Measurements from ENCODE around the gene ABCB1. TPM values are rescaled to one million over a fixed set of nuclear protein-coding genes. Genes with fewer than 3 reads are reported as not detected.
A peak's percentile ranks its signal among the peaks of the same experiment; 100 is the strongest.

Gene ABCB1
- 1.4 and 2.2 TPM in 2 replicates for total RNA-seq

DNA sequence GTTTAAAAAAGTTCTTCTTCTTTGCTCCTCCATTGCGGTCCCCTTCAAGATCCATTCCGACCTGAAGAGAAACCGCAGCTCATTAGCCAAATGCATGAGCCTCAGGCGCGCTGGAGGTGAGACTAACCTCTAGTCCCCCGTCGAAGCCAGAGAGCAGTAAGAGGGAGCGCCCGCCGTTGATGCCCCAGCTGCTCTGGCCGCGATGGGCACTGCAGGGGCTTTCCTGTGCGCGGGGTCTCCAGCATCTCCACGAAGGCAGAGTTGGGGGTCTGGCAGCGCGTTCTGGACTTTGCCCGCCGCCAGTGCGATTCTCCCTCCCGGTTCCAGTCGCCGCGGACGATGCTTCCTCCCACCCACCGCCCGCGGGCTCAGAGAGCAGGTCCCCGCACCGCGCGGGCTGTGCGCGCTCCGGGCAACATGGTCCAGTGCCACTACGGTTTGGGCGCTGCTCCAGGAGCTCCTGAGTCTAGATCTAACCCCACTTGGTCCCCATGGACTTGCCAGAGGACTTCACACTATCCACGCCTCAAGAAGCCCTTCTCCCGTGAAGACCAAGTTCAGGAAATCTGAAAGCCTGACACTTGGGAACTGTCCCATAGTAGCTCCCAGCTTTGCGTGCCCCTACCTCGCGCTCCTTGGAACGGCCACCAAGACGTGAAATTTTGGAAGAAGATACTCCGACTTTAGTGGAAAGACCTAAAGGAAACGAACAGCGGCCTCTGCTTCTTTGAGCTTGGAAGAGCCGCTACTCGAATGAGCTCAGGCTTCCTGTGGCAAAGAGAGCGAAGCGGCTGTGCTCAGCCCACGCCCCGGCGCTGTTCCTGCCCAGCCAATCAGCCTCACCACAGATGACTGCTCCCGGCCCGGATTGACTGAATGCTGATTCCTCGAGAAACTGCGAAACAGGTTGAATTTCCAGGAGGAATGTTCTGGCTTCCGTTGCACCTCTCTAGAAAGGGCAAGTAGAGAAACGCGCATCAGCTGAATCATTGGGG lies at the start of gene ABCB1:
Gene ABCB1, minus strand, starts transcription at position 755 of the 995 bp plus-strand sequence. Its CDS starts 700 bp downstream, at position 55.
- peak within 1 kb of the TSS; percentile 41 for H3K27ac Mint-ChIP-seq
- peaks cover 23% of the 10 kb centered on the region for H3K4me1 Mint-ChIP-seq
- peak within 1 kb of the TSS; percentile 89 for H3K4me3 Mint-ChIP-seq
- no peaks in the 10 kb centered on the region for H3K9me3 Mint-ChIP-seq
- no peaks in the 10 kb centered on the region for H3K36me3 Mint-ChIP-seq (ENCODE audit: low read depth)
- intact Hi-C loops (cut with micrococcal nuclease) = loop anchor here (2.0 kb wide), 1 partner anchor 28 kb away; the partner anchor contains the start of gene RUNDC3B
- DNase-seq = peak; percentile 83
- H3K27me3 Mint-ChIP-seq = peaks cover 39% of the 10 kb centered on the region

GRCh38 chr7:87648316-87648715 lies 47.6 kb upstream of the ABCB1 start:
- intact Hi-C loops (cut with micrococcal nuclease) = no loop called here
- no peaks in the 10 kb centered on the region for H3K27me3 Mint-ChIP-seq
- H3K9me3 Mint-ChIP-seq = no peaks in the 10 kb centered on the region
- H3K36me3 Mint-ChIP-seq (ENCODE audit: low read depth) = no peaks in the 10 kb centered on the region
- H3K27ac Mint-ChIP-seq = no peak overlapping the region
- H3K4me1 Mint-ChIP-seq = no peaks in the 10 kb centered on the region
- no peak overlapping the region for H3K4me3 Mint-ChIP-seq
- DNase-seq = no peak

GRCh38 chr7:87645446-87645845 lies 44.8 kb upstream of the ABCB1 start:
- no peaks in the 10 kb centered on the region for H3K4me1 Mint-ChIP-seq
- intact Hi-C loops (cut with micrococcal nuclease) = no loop called here
- no peaks in the 10 kb centered on the region for H3K36me3 Mint-ChIP-seq (ENCODE audit: low read depth)
- no peak overlapping the region for H3K27ac Mint-ChIP-seq
- no peaks in the 10 kb centered on the region for H3K9me3 Mint-ChIP-seq
- no peak overlapping the region for H3K4me3 Mint-ChIP-seq
- no peak for DNase-seq
- no peaks in the 10 kb centered on the region for H3K27me3 Mint-ChIP-seq

DNA sequence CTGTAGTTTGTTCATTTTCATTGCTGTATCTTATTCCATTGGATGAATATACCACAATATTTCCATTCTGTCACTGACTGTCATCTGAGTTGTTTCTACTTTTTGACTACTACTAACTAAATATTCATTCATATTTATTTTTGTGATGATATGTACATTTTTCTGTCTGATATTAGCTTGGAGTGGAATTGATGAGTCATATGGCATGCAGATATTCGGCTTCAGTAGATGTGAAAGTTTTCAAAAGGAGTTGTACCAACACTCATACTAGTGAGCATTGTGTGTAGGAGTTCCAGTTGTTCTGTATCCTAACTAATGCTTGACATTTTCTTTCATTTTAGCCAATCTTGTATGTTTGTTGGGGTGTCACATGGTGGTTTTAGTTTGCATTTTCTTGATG lies 35.2 kb upstream of the ABCB1 start:
- Mint-ChIP-seq H3K9me3 (peaks cover 8% of the 10 kb centered on the region), H3K27ac (no peak overlapping the region), H3K27me3 (peaks cover 6% of the 10 kb centered on the region), H3K4me3 (no peak overlapping the region), H3K36me3 (ENCODE audit: low read depth) (no peaks in the 10 kb centered on the region), H3K4me1 (no peaks in the 10 kb centered on the region)
- no peak for DNase-seq
- intact Hi-C loops (cut with micrococcal nuclease) = no loop called here

GRCh38 chr7:87628780-87629569 lies 28.3 kb upstream of the ABCB1 start:
- H3K4me3 Mint-ChIP-seq = peak overlapping the region; percentile 88
- H3K4me1 Mint-ChIP-seq = peaks cover 10% of the 10 kb centered on the region
- no peak overlapping the region for H3K27ac Mint-ChIP-seq
- H3K27me3 Mint-ChIP-seq = peaks cover 26% of the 10 kb centered on the region
- H3K36me3 Mint-ChIP-seq (ENCODE audit: low read depth) = no peaks in the 10 kb centered on the region
- intact Hi-C loops (cut with micrococcal nuclease) = loop anchor here (1.0 to 10.0 kb wide), 7 partner anchors 28 to 589 kb away; partner anchors contain the start of genes ABCB1, CROT, DBF4 and DMTF1
- peak; percentile 66 for DNase-seq
- no peaks in the 10 kb centered on the region for H3K9me3 Mint-ChIP-seq

DNA sequence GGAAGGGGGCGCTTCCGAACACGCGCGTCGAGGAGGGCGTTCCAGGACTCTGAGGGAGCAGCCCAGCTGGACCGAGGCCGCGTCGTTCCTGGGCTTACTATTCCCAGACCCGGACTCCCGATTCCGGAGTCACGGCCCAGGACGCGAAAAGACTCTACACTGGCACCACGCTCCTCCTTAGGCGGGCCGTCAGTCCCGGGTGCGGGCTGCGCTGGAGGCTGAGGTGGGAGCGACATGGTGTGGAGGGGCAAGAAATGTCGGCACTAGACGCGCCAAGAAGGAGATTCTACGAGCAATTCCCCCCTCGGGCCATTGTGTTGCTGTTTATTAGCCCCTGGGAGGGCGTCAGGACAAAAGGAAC lies 26.9 kb upstream of the ABCB1 start:
- peak overlapping the region; percentile 88 for H3K4me3 Mint-ChIP-seq
- intact Hi-C loops (cut with micrococcal nuclease) = loop anchor here (5.0 to 10.0 kb wide), 4 partner anchors 120 to 475 kb away; partner anchors contain the start of genes DBF4, DMTF1, SLC25A40 and TMEM243
- no peak overlapping the region for H3K27ac Mint-ChIP-seq
- no peaks in the 10 kb centered on the region for H3K9me3 Mint-ChIP-seq
- H3K36me3 Mint-ChIP-seq (ENCODE audit: low read depth) = no peaks in the 10 kb centered on the region
- H3K27me3 Mint-ChIP-seq = peaks cover 27% of the 10 kb centered on the region
- peaks cover 10% of the 10 kb centered on the region for H3K4me1 Mint-ChIP-seq
- no peak for DNase-seq

- Mint-ChIP-seq H3K4me3 (no peak overlapping the region), H3K9me3 (no peaks in the 10 kb centered on the region), H3K27ac (no peak overlapping the region), H3K36me3 (ENCODE audit: low read depth) (no peaks in the 10 kb centered on the region), H3K27me3 (peaks cover 24% of the 10 kb centered on the region), H3K4me1 (peaks cover 10% of the 10 kb centered on the region)
- no peak for DNase-seq
- intact Hi-C loops (cut with micrococcal nuclease) = loop anchor here (5.0 to 10.0 kb wide), 4 partner anchors 118 to 473 kb away; partner anchors contain the start of genes DBF4, DMTF1, SLC25A40 and TMEM243
Measured at GRCh38 chr7:87625101-87625500, 24.4 kb upstream of the ABCB1 start.

DNA sequence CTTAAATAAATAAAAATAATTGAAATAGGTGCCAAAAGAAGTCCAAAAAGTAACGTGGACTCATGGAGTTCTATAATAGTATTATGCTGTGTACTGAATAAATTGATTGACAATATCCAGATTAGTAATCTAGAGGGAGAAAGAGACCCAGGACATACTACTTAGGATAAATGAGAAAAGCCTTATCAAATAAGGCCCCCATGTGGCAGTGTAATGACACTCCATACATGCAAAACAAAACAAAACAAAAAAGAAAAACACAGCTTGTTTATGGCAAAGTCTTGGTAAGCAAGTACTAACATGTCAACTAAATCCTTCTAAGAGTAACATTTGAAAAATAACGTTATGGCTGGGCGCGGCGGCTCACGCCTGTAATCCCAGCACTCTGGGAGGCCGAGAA lies 23.9 kb upstream of the ABCB1 start:
- peaks cover 21% of the 10 kb centered on the region for H3K27me3 Mint-ChIP-seq
- peaks cover 10% of the 10 kb centered on the region for H3K4me1 Mint-ChIP-seq
- no peaks in the 10 kb centered on the region for H3K9me3 Mint-ChIP-seq
- intact Hi-C loops (cut with micrococcal nuclease) = loop anchor here (5.0 to 10.0 kb wide), 4 partner anchors 117 to 472 kb away; partner anchors contain the start of genes DBF4, DMTF1, SLC25A40 and TMEM243
- DNase-seq = no peak
- no peaks in the 10 kb centered on the region for H3K36me3 Mint-ChIP-seq (ENCODE audit: low read depth)
- H3K27ac Mint-ChIP-seq = no peak overlapping the region
- no peak overlapping the region for H3K4me3 Mint-ChIP-seq

DNA sequence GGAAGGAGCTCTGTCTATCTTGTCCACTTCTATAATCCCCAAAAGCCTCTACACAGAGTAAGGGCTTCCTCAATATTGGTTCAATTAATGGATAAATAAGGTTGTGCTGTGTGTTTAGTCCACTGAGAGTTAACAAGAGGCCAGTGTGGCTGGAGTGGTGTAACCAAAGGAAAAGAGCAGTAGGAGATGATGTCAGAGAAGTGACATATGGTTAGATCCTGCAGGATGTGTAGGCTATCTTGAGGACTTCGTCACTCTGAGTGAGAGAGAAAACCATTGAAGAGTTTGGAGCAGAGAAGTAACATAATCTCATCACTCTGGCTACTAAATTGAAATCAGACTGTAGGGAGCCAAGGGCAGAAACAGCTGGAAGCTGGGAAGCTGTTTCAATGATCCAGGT lies 14.5 kb upstream of the ABCB1 start:
- DNase-seq = no peak
- H3K4me3 Mint-ChIP-seq = no peak overlapping the region
- H3K4me1 Mint-ChIP-seq = no peaks in the 10 kb centered on the region
- no peak overlapping the region for H3K27ac Mint-ChIP-seq
- H3K36me3 Mint-ChIP-seq (ENCODE audit: low read depth) = no peaks in the 10 kb centered on the region
- peaks cover 28% of the 10 kb centered on the region for H3K27me3 Mint-ChIP-seq
- intact Hi-C loops (cut with micrococcal nuclease) = no loop called here
- no peaks in the 10 kb centered on the region for H3K9me3 Mint-ChIP-seq

DNA sequence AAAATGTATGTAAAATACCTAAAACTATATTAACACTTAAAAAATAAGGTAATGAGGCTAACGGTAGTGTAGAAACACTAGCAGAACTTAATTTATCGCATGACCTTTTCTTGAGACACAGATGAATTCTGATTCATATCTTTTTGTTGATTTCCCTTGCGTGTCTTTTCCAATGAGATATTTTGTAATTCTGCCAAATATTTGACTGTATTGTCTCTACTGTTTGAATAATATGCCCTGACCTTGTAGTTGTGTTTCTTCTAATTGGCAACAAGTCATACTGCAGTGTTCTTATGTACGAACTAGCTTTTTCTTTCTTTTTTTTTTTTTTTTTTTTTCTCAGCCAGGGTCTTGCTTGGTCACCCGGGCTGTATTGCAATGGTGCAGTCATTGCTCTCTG lies 9.2 kb upstream of the ABCB1 start:
- no peak for DNase-seq
- no peaks in the 10 kb centered on the region for H3K36me3 Mint-ChIP-seq (ENCODE audit: low read depth)
- no peak overlapping the region for H3K4me3 Mint-ChIP-seq
- H3K27me3 Mint-ChIP-seq = peaks cover 34% of the 10 kb centered on the region
- no peaks in the 10 kb centered on the region for H3K9me3 Mint-ChIP-seq
- no peaks in the 10 kb centered on the region for H3K4me1 Mint-ChIP-seq
- intact Hi-C loops (cut with micrococcal nuclease) = no loop called here
- H3K27ac Mint-ChIP-seq = no peak overlapping the region

DNA sequence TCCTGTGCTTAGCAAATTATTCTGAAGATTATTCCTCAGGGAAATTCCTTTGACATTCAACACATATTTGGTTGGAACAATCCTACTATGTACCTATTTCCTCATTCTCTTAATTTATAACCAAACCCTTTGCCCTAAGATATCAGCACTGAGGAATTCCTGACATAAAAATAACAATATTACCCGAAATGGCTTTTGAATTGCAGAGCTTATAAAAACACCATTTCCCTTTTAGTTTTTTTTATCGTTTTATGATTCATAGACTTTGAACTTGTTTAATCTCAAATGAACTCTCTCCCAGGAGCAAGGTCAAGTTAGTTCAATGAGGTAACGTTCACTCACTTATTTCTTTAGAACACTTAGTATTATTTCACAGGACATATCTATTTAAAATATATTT lies 7.7 kb upstream of the ABCB1 start:
- intact Hi-C loops (cut with micrococcal nuclease) = no loop called here
- peaks cover 40% of the 10 kb centered on the region for H3K27me3 Mint-ChIP-seq
- H3K36me3 Mint-ChIP-seq (ENCODE audit: low read depth) = no peaks in the 10 kb centered on the region
- no peaks in the 10 kb centered on the region for H3K9me3 Mint-ChIP-seq
- DNase-seq = no peak
- H3K27ac Mint-ChIP-seq = no peak overlapping the region
- H3K4me3 Mint-ChIP-seq = no peak overlapping the region
- H3K4me1 Mint-ChIP-seq = no peaks in the 10 kb centered on the region

- no peak overlapping the region for H3K27ac Mint-ChIP-seq
- DNase-seq = no peak
- intact Hi-C loops (cut with micrococcal nuclease) = no loop called here
- H3K27me3 Mint-ChIP-seq = peaks cover 47% of the 10 kb centered on the region
- peaks cover 17% of the 10 kb centered on the region for H3K4me1 Mint-ChIP-seq
- H3K9me3 Mint-ChIP-seq = no peaks in the 10 kb centered on the region
- H3K36me3 Mint-ChIP-seq (ENCODE audit: low read depth) = no peaks in the 10 kb centered on the region
- no peak overlapping the region for H3K4me3 Mint-ChIP-seq
Measured at GRCh38 chr7:87604264-87604663, 3.6 kb upstream of the ABCB1 start.

- H3K4me3 Mint-ChIP-seq = peak overlapping the region; percentile 67
- intact Hi-C loops (cut with micrococcal nuclease) = no loop called here
- peaks cover 23% of the 10 kb centered on the region for H3K4me1 Mint-ChIP-seq
- DNase-seq = peak; percentile 72
- no peaks in the 10 kb centered on the region for H3K36me3 Mint-ChIP-seq (ENCODE audit: low read depth)
- peak overlapping the region; percentile 23 for H3K27ac Mint-ChIP-seq
- peaks cover 33% of the 10 kb centered on the region for H3K27me3 Mint-ChIP-seq
- H3K9me3 Mint-ChIP-seq = no peaks in the 10 kb centered on the region
Measured at GRCh38 chr7:87599336-87599735, 1.3 kb downstream of the ABCB1 start.

All from activated CD4-positive, alpha-beta T cell treated with anti-CD3 and anti-CD28 coated beads, Interleukin-2, amount 10 ng/mL, durations not matched to agents 24 days and 14 days (primary cell).